Activated CD4-positive, alpha-beta T cell treated with anti-CD3 and anti-CD28 coated beads, Interleukin-2, amount 10 ng/mL, durations not matched to agents 7 days and 5 days (primary cell): ENCODE measurements around the gene OR6B2. TPM values are rescaled to one million over a fixed set of nuclear protein-coding genes. Genes with fewer than 3 reads are reported as not detected.

Experiments used
- CTCF ChIA-PET: fragments of 350-600 bp; sonication (Branson Sonifier 250); formaldehyde crosslinking; loops from one replicate; lab custom pipeline; 2021; ENCODE audit warnings: antibody characterized with exemption; lab: Charles Lee
- POLR2A ChIA-PET: fragments of 350-600 bp; sonication (Branson Sonifier 250); formaldehyde crosslinking; loops from one replicate; lab custom pipeline; 2021; ENCODE audit warnings: antibody characterized with exemption; lab: Charles Lee
- DNase-seq: peaks from one replicate; pipeline ENCODE4 v3.0.0-alpha.2; 2020
- H3K27ac Mint-ChIP-seq: one replicate; pipeline ENCODE4 v1.8.0; 2021; ENCODE audit warnings: mild to moderate bottlenecking, moderate library complexity, mixed read lengths
- H3K27me3 Mint-ChIP-seq: one replicate; pipeline ENCODE4 v1.8.0; 2021; ENCODE audit warnings: mixed read lengths
- H3K36me3 Mint-ChIP-seq: one replicate; pipeline ENCODE4 v1.8.0; 2021; ENCODE audit warnings: low read depth, mixed read lengths
- H3K4me1 Mint-ChIP-seq: one replicate; pipeline ENCODE4 v1.8.0; 2021; ENCODE audit warnings: mixed read lengths
- H3K4me3 Mint-ChIP-seq: one replicate; pipeline ENCODE4 v1.8.0; 2021; ENCODE audit warnings: mild to moderate bottlenecking, moderate library complexity, mixed read lengths
- H3K9me3 Mint-ChIP-seq: one replicate; pipeline ENCODE4 v1.8.0; 2021; ENCODE audit warnings: mixed read lengths
- total RNA-seq, 2 experiments: library from RNA; stranded (reverse); gene quantifications; one replicate each; pipeline ENCODE4 v1.2.3, GENCODE V29; 2021

The OR6B2 gene
- total RNA-seq, 2 experiments from 2014 or later, result not detected

GRCh38 chr2:239991689-239992314 lies 38.4 kb downstream of the OR6B2 start:
- Mint-ChIP-seq H3K36me3 (peaks cover 22% of the 10 kb centered on the region), H3K4me3 (no peak overlapping the region), H3K27me3 (no peaks in the 10 kb centered on the region), H3K9me3 (no peaks in the 10 kb centered on the region), H3K27ac (no peak overlapping the region), H3K4me1 (no peaks in the 10 kb centered on the region)
- peak; percentile 41 for DNase-seq
- CTCF ChIA-PET, result interaction anchor here (0.9 to 1.0 kb wide), 2 partner anchors 11 to 29 kb away, joined by 3 read pairs; no protein-coding TSS in a partner anchor
- POLR2A ChIA-PET, result no interaction called here

- Mint-ChIP-seq H3K9me3 (no peaks in the 10 kb centered on the region), H3K27me3 (no peaks in the 10 kb centered on the region), H3K4me3 (no peak overlapping the region), H3K27ac (peak overlapping the region; percentile 37), H3K4me1 (no peaks in the 10 kb centered on the region), H3K36me3 (peaks cover 30% of the 10 kb centered on the region)
- no peak for DNase-seq
- ChIA-PET POLR2A (no interaction called here), CTCF (interaction anchor here (1.0 kb wide), 1 partner anchor 57 kb away, joined by 3 read pairs; no protein-coding TSS in a partner anchor)
These were observed 39.3 kb downstream of the OR6B2 start for GRCh38 chr2:239990966-239991365.

- Mint-ChIP-seq H3K27ac (no peak overlapping the region), H3K4me3 (no peak overlapping the region), H3K4me1 (peaks cover 2% of the 10 kb centered on the region), H3K27me3 (no peaks in the 10 kb centered on the region), H3K36me3 (peaks cover 53% of the 10 kb centered on the region), H3K9me3 (peaks cover 7% of the 10 kb centered on the region)
- CTCF ChIA-PET, result interaction anchor here (1.4 kb wide), 1 partner anchor 28 kb away, joined by 3 read pairs; no protein-coding TSS in a partner anchor
- POLR2A ChIA-PET, result no interaction called here
- DNase-seq, result no peak
These were observed 44.9 kb downstream of the OR6B2 start for GRCh38 chr2:239985356-239985755.

GRCh38 chr2:239984421-239985194 lies 45.6 kb downstream of the OR6B2 start:
- Mint-ChIP-seq H3K4me1 (peaks cover 2% of the 10 kb centered on the region), H3K27ac (no peak overlapping the region), H3K4me3 (no peak overlapping the region), H3K27me3 (no peaks in the 10 kb centered on the region), H3K9me3 (peaks cover 7% of the 10 kb centered on the region), H3K36me3 (peaks cover 52% of the 10 kb centered on the region)
- CTCF ChIA-PET, result interaction anchor here (1.4 kb wide), 1 partner anchor 29 kb away, joined by 3 read pairs; no protein-coding TSS in a partner anchor
- POLR2A ChIA-PET, result no interaction called here
- no peak for DNase-seq

GRCh38 chr2:239983004-239983778 lies 47.0 kb downstream of the OR6B2 start:
- peaks cover 42% of the 10 kb centered on the region for H3K36me3 Mint-ChIP-seq
- peaks cover 2% of the 10 kb centered on the region for H3K4me1 Mint-ChIP-seq
- no peak overlapping the region for H3K4me3 Mint-ChIP-seq
- POLR2A ChIA-PET, result no interaction called here
- H3K27ac Mint-ChIP-seq, result no peak overlapping the region
- no peak for DNase-seq
- H3K9me3 Mint-ChIP-seq, result peaks cover 7% of the 10 kb centered on the region
- H3K27me3 Mint-ChIP-seq, result no peaks in the 10 kb centered on the region
- CTCF ChIA-PET, result interaction anchor here (1.0 kb wide), 1 partner anchor 299 kb away, joined by 3 read pairs; no protein-coding TSS in a partner anchor

Other genes with a start within 250 kb of the OR6B2 start
- gene NDUFA10, start 5.1 kb downstream of the OR6B2 start, total RNA-seq, result 100 to 1,000 TPM; 111 TPM
- gene OR6B3, start 23.1 kb upstream of the OR6B2 start, total RNA-seq, result not detected
- gene COPS9, start 105.9 kb upstream of the OR6B2 start, total RNA-seq, result 100 to 1,000 TPM in 1 of 2 experiments, 10 to 100 TPM in 1; 77.9 to 115 TPM
- not detected for gene OTOS, start 110.2 kb upstream of the OR6B2 start, total RNA-seq